ENCODE measurements around the gene GOLPH3. TPM values are rescaled to one million over a fixed set of nuclear protein-coding genes. Genes with fewer than 3 reads are reported as not detected.
"Not testable (repeated sequence)": the region's sequence is repeated elsewhere in the genome, so short reads cannot be mapped to it uniquely, and the experiment has no call there.

GOLPH3 gene
- total RNA-seq, 1 donor from 2014 or later = 50.0 TPM

DNA sequence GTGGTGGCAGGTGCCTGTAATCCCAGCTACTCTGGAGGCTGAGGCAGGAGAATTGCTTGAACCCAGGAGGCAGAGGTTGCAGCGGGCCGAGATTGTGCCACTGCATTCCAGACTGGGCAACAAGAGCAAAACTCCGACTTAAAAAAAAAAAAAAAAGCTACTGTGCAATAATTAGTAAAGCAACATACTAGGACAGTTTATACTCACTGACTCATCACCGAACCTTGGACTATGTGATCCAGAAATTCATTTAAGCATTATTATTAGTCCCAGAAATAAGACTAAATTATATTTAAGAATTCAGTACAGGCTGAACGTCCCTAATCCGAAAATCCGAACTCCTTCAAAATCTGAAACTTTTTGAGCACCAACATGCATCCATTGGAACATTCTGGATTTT, 37.8 kb downstream of the GOLPH3 start:
- DNase-seq (ENCODE audit: low read depth in 2 of 2) = no peak

DNA sequence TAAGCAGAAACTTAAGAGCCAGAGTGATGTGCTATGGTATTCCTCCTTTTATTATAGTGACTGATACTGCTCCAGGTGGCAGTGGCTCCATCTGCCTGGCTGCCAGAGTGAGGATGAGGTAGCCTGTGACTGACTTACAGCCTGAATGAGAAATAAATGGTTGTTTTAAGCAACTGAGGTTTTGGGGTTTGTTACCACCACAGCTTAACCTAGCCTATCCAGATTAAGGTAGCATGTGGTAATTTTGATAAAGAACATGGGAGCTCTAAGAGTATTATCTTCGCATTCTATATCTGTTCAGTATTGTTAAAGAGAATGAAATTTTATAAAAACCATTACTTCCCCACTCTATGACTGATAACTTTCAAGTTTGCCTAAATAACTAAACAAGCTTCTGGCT, 39.0 kb downstream of the GOLPH3 start:
- DNase-seq (ENCODE audit: low read depth in 2 of 2) = no peak

DNA sequence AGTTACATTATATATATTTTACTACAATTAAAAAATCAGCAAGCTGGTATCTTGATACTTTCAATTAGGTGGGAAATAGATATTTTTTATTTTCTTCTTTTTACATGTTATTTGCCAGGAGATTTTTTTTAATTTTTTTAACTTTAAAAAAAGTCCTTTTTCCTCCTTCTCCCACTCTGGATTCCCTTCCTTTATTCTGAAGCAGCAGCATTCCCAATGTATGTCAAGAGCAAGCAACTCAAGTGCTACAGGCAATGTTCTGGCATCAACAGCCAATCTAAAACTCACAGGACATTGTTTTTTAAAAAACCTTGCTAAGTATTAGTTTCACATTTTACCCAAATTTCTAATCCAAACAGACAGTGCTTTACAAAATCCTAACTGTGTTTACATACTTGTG, 41.4 kb downstream of the GOLPH3 start:
- no peak for DNase-seq (ENCODE audit: low read depth in 2 of 2)

DNA sequence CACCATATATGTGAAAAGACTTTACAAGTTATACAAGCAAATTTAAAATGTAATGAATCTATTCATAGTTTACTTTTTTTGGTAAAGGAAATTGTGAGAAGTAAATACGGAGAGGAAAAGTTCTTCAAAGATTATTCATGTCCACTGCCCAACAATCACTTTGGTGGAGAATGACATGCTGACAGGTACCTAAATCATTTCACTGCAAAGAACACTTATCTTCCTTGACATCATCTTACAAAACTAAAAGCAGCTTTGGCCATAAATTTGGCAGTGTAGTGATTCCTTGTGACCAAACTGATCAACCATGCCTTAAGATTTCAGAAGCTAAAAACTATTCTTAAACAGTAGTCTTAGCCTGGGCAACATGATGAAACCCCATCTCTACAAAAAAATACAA, 42.5 kb downstream of the GOLPH3 start:
- no peak for DNase-seq (ENCODE audit: low read depth in 2 of 2)

DNA sequence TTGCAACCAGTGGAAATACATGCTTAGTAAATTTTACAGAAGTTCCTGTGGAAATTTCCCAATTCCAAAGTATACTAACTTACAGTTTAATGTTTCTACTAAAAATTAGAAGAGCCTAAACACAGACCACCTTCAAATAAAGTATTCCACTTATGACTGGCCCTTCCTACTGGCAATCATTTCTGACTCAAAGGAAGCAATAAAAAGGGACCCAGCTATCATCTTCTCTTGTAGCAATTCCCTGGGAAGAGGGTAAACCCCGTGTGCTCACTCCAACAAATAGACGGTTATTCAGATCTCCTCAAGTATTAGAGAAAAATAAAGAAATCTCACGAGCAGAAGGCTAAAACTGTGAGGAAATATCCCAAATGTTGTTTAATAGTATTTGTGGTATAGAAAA, 43.3 kb downstream of the GOLPH3 start:
- no peak for DNase-seq (ENCODE audit: low read depth in 2 of 2)

DNA sequence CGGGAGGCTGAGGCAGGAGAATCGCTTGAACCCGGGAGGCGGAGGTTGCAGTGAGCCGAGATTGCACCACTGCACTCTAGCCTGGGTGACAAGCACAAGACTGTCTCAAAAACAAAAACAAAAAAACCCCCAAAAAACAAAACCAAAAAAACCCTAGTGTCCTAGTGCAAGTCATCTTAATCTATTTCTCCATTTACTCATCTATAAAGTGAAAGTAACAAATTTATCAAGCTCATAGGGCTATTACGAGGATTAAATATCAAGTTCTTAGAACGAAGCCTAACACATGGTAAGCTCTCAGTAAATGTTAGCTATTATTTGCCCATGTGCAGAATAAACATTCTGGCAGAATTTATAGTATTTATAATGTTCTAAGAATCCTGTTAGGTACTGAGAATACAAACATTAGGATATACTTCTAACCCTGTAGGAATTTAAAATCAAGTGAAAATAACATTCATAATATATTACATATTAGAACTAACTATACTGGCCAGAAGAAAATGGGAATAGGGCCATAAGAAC, 45.0 kb downstream of the GOLPH3 start:
- no peak for DNase-seq (ENCODE audit: low read depth in 2 of 2)

DNA sequence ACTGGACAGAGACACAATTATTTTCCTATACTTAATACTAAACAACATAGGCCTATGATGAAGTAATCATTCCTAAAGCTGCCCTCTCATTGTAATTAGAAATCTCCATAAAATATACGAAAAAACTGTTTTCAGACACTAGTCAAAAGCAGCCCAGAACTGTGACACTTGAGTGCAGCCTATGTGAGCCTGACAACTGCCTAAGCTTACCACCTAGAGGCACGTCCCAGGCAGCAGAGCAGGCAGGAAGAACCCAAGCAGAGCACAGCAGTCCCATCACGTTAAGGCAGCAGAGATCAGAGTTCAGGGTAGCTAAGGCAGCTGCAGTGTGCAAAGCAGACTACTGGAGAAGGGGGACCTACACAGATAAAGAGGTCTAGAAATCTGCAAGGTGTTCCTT, 46.4 kb downstream of the GOLPH3 start:
- no peak for DNase-seq (ENCODE audit: low read depth in 2 of 2)

DNA sequence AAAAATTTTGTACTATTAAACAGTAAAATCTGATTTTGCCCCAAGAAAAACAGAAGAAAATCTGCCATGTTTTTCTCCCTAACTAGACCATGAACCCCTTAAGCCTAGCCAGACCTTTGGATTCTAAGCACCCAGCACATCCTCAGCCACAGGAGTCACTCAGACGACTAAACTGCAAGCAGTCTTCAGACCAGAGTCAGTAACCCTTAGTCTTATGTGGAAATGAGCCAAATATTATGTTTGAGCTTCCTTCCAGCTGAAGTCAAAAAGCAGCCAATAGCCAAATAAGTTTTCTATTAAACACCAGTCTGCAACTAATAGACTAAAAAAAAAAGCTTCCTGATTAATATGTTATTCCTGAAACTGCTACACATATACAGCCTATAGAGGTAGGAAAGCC, 47.4 kb downstream of the GOLPH3 start:
- DNase-seq (ENCODE audit: low read depth in 2 of 2) = peak in 1 of 2 donors; percentile 41

DNA sequence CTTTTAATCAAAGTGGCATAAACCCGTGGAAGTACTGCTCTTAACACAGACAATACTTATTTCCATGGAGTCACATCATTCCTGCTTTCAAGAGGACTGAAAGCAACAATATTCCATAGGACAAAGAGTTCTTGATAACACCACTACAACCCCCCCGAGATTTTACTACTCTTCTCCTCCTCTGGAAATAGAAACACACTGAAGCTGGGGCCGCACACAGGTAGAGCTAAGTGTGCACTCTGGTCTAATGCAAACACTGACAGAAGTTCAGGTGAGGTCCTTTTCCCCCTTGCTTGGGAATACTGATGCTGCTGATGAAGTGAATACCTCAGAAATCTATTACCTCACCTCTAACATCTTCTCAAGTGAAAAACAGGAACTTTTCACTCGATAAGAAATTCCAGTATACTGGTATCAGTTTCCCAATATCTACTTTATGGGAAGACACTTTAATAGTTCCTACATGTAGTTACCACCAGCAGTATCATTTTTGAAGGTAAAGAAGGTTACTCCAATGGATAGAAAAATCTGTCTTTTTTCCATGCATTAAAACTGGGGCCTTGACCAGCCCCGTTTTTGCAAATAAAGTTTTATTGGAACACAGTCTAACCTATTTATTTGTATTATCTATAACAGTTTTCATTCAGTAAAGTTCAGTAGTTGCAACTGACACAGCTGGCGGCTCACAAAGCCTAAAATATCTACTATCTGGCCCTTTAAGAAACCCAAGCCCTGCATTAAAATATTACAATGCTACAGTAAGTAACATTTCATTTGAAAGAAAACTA, 50.0 kb downstream of the GOLPH3 start:
- no peak for DNase-seq (ENCODE audit: low read depth in 2 of 2)

DNA sequence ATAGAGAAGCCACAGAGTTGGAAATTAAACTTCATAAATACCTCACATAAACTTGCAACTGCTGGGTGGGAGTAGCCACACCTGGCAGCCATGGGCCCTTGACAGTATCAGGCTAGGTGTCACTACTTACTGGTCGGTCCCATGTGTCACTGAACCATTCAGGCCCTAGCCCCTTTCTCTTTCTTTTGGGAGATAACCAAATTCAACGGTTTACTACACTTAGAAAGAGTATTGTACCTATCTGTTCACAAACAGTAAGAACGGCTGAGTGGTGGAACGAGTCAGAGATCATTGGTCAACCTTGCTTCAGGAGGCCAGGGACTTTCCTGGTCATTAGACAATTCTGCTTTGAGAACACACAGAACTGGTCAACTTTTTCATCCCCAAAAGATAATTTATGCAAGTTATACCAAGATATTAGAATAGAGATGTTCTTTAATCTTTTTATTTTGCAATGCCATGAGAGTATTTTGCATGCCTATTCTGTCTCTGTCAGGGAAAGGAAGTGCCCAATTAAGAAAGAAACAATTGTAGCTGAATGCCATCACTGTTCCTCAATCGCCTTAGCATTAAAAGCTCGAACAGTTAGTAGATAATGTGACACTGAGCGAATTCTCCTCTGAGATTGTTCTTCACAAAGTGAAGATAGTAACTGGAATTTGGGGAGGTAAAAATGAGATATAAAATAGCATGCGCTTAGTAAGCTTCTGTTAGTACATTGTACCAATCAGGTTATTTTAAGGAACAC, 50.9 kb downstream of the GOLPH3 start:
- peak in 1 of 2 donors; percentile 16 for DNase-seq (ENCODE audit: low read depth in 2 of 2)

DNA sequence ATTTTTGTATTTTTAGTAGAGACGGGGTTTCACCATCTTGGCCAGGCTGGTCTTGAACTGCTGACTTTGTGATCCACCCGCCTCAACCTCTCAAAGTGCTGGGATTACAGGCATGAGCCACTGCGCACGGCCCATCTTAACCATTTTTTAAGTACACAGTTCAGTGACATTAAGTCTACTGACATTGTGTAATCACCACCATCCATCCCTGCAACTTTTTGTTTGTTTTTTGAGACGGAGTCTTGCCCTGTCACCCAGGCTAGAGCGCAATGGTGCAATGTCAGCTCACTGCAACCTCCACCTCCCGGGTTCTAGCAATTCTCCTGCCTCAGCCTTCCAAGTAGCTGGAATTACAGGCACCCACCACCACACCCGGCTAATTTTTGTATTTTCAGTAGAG, 55.2 kb downstream of the GOLPH3 start:
- DNase-seq (ENCODE audit: low read depth in 2 of 2) = not testable (repeated sequence)

DNA sequence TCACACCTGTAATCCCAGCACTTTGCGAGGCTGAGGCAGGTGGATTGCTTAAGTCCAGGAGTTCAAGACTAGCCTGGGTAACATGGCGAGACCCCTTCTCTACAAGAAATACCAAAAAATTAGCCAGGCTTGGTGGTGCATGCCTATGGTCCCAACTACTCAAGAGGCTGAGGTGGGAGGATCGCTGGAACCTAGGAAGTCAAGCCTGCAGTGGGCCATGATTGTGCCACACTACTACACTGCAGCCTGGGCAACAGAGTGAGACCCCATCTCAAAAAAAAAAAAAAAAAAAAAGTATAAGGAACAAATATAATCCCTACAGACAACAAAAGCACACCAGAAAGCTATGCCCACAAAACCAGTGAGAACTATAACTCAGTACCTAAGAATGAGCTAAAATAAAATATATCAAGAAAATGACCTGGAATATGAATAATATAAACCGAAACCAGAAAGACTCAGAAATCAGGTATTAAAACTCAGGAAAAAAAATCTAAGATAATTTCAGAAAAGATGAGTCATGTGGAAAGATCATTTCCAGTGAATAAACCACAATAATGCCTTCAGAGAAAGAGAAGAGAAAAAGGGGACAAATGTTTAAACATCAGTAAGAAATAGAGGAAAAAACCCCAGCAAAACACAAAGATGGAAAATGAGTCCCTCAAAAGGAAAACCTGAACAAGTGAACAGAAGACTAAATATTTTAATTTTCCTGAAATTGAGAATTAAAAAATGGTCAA, 57.4 kb downstream of the GOLPH3 start:
- no peak for DNase-seq (ENCODE audit: low read depth in 2 of 2)

DNA sequence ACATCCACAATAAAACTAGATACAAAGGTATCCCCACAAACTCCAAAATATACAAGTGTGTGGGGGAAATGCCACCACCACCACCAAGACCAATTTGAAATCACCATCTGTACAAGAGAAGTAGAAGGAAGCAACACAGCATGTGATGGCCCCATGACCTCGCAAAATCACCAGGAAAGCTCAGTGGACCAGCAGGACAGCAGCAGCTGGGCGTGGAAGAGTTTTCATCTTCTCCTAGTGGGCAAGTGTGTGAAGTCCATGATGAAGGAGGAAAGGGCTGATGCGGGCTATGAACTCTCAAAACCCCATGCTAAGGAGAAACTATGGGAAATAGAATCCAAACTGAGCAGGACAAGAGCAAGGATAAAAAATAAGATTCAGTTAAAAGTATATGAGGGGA, 58.1 kb downstream of the GOLPH3 start:
- no peak for DNase-seq (ENCODE audit: low read depth in 2 of 2)

DNA sequence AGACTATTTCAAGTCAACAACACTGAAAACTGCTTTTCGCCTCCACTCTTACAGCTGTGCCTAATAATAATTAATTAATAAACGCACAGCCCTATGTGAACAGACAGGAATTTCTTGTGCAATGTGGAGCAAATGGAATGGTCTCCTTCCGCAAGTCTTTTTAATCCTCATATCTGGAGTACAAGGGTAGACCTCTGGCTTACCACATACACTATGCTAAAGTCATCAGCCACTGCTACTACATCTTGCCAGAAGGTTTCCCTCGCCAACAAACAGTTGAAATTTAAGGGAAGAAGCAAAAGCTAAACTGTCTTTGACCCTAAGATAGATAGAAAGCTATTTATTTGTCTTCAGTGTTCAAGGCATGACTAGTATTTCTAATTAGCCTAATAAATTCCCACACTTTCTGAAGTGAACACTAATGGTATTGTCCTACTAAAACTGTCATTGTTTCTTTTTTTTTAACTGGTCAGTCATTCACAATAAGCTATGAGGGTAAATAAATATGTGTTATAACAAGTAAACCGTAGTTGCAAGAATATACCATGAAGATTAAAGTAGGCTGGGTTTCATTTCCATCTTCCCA, 63.9 kb downstream of the GOLPH3 start:
- DNase-seq (ENCODE audit: low read depth in 2 of 2) = no peak

DNA sequence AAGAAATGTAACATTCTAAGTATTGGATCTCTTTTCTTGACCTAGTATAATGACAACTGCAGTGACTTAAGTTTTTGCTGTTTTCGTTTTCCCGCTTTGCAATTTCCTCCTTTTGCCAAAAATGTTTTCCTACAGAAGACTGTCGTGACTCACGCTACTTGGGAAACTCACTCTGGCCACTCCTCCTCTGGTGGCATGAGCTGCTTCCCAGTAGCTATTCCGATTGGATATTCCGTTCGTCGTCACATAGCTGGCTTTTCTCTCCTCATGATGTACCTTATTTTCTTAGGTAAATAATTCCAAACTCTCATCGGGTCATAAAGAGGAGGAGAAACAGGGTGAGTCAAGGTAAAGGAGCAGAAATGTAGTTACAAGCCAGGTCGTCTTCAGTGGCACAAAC, 64.9 kb downstream of the GOLPH3 start:
- DNase-seq (ENCODE audit: low read depth in 2 of 2) = peak in 1 of 2 donors; percentile 58

DNA sequence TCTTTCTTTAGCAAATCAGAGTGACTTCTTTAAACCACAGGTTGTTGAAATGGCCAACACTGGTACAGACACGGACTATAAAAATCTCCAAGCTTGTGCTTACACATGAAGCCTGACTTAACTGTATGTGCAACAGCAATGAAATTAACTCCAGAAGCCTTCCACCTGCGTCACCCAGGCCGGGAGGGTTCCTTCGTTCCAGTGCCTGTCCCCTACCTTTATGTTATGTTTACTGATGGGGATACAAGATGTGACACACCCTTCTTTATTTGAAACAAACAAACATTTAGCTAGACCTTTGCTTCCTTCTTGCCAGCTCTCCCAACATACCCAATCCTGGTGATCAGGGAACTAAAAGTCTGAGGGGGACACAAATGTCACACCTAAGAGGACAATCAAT, 66.0 kb downstream of the GOLPH3 start:
- DNase-seq (ENCODE audit: low read depth in 2 of 2) = no peak

DNA sequence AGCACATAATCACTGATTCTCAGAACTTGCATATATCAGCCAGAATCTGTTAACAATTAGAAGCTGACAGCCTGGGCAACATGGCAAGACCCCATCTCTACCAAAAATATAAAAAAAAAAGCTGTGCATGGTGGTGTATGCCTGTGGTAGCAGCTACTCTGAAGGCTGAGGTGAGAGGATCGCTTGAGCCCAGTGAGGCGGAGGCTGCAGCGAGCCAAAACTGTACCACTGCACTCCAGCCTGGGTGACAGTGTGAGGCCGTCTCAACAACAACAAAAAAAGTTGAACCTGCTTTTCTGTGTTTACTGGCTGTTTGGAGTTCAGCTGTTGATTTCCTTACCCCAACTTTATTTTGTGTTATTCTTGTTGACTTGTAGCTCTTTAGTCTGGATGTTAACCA, 66.8 kb downstream of the GOLPH3 start:
- no peak for DNase-seq (ENCODE audit: low read depth in 2 of 2)

DNA sequence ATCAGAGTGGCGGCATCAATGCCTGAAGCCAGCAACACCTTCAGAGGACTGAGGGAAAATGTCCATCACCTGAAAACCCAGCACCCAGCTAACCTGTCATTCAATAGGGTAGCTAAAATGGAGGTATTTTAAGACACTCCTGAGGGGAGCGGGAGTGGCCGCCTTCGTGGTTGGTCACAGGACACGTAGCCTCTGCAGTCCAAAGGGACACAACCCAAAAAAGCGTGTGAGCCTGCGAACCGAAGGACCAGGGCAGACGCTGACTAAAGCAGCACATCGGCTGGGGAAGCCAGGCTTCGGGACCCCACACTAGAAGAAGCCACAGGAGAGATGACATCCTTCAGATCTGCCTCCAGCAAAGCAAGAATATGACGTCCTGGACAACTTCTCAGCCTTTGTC, 70.6 kb downstream of the GOLPH3 start:
- no peak for DNase-seq (ENCODE audit: low read depth in 2 of 2)

DNA sequence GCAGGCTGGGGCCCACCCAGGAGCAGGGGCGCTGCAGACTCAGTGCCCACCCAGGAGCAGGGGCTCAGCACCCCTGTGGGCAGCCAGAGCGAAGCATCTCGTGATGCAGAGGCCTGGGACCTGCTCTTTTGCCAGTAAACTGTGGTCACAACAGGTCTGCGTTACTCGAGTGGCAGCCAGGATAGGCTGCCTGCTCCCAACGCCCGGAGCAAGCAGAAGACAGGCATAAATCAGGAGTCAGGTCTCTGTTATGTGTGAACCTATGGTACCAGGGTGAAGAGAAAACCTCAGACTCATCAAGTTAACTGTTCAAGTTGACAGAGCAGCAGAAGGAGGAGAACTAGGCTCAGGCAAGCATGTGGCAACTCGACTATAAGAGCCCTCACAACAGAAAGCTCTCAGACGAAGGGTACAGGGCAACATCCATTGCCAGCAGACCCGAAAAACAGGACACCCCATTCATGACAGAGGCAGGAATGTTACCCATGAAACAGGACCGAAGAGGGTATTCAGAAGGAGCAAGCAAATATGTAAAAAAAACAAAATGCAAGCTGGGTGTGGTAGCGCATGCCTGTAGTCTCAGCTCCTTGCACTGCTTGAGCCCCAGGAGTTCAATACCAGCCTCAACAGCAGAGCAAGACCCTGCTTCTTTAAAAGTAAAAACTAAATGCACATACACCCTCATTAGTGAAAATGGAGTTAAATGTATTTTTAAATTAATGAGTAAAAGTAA, 71.7 kb downstream of the GOLPH3 start:
- no peak for DNase-seq (ENCODE audit: low read depth in 2 of 2)

DNA sequence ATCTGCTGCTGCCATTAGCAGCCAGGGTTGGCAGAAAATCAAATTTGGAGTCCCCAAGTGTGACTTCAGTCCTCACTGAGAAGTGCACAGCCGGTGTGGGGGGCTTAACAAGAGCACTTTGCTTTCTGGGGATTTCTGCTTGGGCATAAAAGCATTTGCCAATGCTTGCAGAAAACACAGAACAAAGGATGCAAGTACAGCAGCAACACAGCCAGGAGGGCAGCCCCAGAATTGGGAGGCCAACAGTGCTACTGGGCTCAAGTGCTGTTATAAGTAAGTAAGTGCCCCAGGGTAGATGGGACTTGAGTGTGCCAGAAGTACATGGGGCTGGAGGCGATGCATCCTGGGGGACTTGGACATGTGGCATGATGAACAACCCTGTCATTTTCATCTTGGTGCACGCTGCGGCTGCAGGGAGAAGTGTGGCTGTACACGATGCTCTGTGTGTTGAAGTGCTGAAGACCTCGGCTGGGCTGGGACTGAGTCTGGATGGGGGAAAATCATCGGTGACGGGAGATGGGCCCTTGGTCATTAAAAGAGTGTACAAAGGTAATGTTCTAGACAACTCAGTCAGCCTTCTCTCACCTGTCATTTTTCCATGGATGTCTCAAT, 73.3 kb downstream of the GOLPH3 start:
- no peak for DNase-seq (ENCODE audit: low read depth in 2 of 2)

DNA sequence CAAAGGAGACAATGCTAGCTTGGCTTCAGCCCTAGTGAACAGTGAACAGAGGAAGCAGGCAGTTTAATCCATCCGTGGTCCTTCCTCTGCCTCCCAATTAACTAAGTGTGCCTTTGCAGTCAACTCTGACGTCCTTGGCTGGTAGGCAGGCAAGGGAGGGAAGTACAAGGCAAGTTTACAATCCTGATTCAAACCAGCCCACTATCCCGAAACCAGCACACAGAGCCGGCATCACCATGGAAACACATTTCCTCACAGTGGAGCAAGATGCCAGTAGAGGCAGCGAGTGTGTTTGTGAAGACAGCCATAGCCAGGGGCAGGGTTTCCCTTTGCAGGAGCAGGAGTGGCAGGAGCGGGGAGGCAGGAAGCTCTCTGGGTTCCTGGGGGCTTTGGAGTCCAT, 73.9 kb downstream of the GOLPH3 start:
- peak in 1 of 2 donors; percentile 72 for DNase-seq (ENCODE audit: low read depth in 2 of 2)

Measured in lung microvascular endothelial cell (primary cell).